Esophagus muscularis mucosa (tissue), 3 donors: ENCODE measurements around the gene SLC7A14.

Experiments used
- POLR2A ChIP-seq: fragments of 450-650 bp; IDR thresholded peaks from one replicate; pipeline ENCODE4 v1.6.1; 2017; ENCODE audit warnings: antibody characterized with exemption, moderate library complexity, mild to moderate bottlenecking, low read depth
- POLR2AphosphoS5 ChIP-seq, 2 donors: sonication (generic); formaldehyde crosslinking; IDR thresholded peaks; one replicate each; pipeline ENCODE4 v1.6.1; 2017; ENCODE audit warnings: antibody characterized with exemption in 2 of 2
- TF ChIP-seq, protein P1 (sequence below), 3 experiments: fragments of 200-600 bp in 2 of 3; fragments of 450-650 bp in 1 of 3; sonication (generic) in 2 of 3; IDR thresholded peaks; one replicate each; pipeline ENCODE4 v1.5.1; 2017 to 2019; ENCODE audit warnings: antibody characterized with exemption in 3 of 3, mild to moderate bottlenecking in 2 of 3, moderate library complexity in 1 of 3

DNA sequence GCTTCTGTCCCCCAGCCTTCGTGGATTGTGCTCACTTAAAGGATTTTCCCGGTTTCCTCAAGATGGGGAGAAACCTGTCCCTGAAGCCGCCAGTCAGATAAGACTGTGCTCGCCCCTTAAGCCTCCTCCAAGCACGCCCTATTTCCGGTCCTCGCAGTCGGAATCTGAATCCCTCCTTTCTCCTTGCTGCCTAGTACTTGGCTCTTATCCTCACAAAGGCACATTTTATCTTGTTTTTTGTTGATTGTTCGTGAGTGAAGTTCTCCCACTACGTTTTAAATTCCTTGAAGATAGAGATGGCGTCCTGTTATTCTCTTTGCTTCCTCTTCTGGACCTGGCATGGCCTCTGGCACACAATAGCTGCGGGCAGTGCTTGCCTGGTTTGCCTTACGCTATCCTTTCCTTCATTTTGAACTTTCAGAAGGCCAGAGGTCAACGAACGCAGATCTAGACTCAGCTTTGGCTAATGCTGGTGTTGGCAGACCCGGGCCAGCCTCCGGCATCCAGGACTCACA lies 165.5 kb downstream of the SLC7A14 start:
- TF ChIP-seq, protein P1, sequence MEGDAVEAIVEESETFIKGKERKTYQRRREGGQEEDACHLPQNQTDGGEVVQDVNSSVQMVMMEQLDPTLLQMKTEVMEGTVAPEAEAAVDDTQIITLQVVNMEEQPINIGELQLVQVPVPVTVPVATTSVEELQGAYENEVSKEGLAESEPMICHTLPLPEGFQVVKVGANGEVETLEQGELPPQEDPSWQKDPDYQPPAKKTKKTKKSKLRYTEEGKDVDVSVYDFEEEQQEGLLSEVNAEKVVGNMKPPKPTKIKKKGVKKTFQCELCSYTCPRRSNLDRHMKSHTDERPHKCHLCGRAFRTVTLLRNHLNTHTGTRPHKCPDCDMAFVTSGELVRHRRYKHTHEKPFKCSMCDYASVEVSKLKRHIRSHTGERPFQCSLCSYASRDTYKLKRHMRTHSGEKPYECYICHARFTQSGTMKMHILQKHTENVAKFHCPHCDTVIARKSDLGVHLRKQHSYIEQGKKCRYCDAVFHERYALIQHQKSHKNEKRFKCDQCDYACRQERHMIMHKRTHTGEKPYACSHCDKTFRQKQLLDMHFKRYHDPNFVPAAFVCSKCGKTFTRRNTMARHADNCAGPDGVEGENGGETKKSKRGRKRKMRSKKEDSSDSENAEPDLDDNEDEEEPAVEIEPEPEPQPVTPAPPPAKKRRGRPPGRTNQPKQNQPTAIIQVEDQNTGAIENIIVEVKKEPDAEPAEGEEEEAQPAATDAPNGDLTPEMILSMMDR (IDR thresholded peaks at IDR 0.05): no peak
- TF ChIP-seq POLR2AphosphoS5 (IDR thresholded peaks at IDR 0.05): no peak
- no peak for TF ChIP-seq POLR2A
